HG03108 (cell line): Measurements from ENCODE around the gene PMIS2.

ENCODE experiments used
- ATAC-seq: cut with Tn5 transposase; IDR thresholded peaks from one replicate; pipeline ENCODE4 v1.9.1; 2021; ENCODE audit warnings: moderate library complexity; ENCODE audit not compliant: unreplicated experiment

Gene PMIS2

GRCh38 chr19:35585848-35586247 lies at the start of gene PMIS2:
Gene PMIS2, plus strand, starts transcription at chr19:35586173. Its CDS starts 87 bp downstream, at chr19:35586260.
- no peak for ATAC-seq

GRCh38 chr19:35539314-35539713 lies 46.7 kb upstream of the PMIS2 start:
- no peak for ATAC-seq

- no peak for ATAC-seq
These were observed 46.1 kb upstream of the PMIS2 start for GRCh38 chr19:35539850-35540249.

- ATAC-seq: no peak
These were observed 45.5 kb upstream of the PMIS2 start for GRCh38 chr19:35540356-35540927.

GRCh38 chr19:35542209-35542608 lies 43.8 kb upstream of the PMIS2 start:
- ATAC-seq: no peak

- ATAC-seq: no peak
These were observed 42.5 kb upstream of the PMIS2 start for GRCh38 chr19:35543280-35544109.

- ATAC-seq: no peak
These were observed 41.7 kb upstream of the PMIS2 start for GRCh38 chr19:35544110-35544802.

GRCh38 chr19:35545001-35545854 lies 40.7 kb upstream of the PMIS2 start, which contains the start of gene TMEM147:
Gene TMEM147, plus strand, starts transcription at chr19:35545626. Its CDS starts 114 bp downstream, at chr19:35545740.
- ATAC-seq: peak; percentile 79

GRCh38 chr19:35545855-35546381 lies 40.1 kb upstream of the PMIS2 start:
- ATAC-seq: peak; percentile 23

GRCh38 chr19:35546532-35546931 lies 39.4 kb upstream of the PMIS2 start:
- no peak for ATAC-seq

- ATAC-seq: no peak
These were observed 36.7 kb upstream of the PMIS2 start for GRCh38 chr19:35549174-35549788.

GRCh38 chr19:35549879-35550523 lies 36.0 kb upstream of the PMIS2 start:
- no peak for ATAC-seq

- no peak for ATAC-seq
These were observed 34.7 kb upstream of the PMIS2 start for GRCh38 chr19:35551091-35551810.

- ATAC-seq: no peak
These were observed 33.2 kb upstream of the PMIS2 start for GRCh38 chr19:35552534-35553384.

- ATAC-seq: no peak
These were observed 32.5 kb upstream of the PMIS2 start for GRCh38 chr19:35553385-35554000.

- no peak for ATAC-seq
These were observed 31.9 kb upstream of the PMIS2 start for GRCh38 chr19:35554076-35554475.

- no peak for ATAC-seq
These were observed 30.5 kb upstream of the PMIS2 start for GRCh38 chr19:35555301-35556005.
